ENCODE data around the gene DUSP1.
A peak's percentile ranks its signal among the peaks of the same experiment; 100 is the strongest.
"Not testable (repeated sequence)": the region's sequence is repeated elsewhere in the genome, so short reads cannot be mapped to it uniquely, and the experiment has no call there.

DUSP1 gene, protein sequence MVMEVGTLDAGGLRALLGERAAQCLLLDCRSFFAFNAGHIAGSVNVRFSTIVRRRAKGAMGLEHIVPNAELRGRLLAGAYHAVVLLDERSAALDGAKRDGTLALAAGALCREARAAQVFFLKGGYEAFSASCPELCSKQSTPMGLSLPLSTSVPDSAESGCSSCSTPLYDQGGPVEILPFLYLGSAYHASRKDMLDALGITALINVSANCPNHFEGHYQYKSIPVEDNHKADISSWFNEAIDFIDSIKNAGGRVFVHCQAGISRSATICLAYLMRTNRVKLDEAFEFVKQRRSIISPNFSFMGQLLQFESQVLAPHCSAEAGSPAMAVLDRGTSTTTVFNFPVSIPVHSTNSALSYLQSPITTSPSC

DNA sequence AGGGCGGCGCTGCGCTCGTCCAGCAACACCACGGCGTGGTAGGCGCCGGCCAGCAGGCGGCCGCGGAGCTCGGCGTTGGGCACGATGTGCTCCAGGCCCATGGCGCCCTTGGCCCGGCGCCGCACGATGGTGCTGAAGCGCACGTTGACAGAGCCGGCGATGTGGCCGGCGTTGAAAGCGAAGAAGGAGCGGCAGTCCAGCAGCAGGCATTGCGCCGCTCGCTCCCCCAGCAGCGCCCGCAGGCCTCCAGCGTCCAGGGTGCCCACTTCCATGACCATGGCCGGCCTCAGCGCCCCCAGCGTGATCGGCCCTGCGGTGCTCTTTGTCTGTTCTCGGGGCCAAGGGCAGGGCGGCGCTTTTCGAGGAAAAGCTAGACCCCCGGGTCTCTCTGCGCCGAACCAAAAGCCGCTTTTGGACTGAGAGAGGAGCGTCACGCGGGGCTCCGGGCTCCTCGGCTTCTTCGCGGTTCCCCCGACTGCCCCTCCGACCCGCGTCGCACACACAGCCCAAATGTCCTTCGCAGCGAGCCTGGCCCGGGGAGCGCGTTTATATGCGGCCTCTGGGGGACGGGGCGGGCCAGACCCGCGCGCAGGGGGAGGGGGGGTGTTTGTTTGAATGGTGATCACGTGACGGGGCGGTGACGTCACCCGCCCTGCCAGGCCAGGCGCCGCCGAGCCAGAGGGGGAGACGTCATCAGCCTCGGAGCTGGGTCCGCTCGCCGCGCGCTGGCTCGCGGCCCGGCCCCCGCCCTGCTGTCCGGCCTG lies at the start of gene DUSP1:
Gene DUSP1 (minus strand): TSS at position 521 of the 764 bp plus-strand sequence. CDS start 243 bp downstream, at position 278.
- DNase-seq: peak; percentile 98 to 99

DNA sequence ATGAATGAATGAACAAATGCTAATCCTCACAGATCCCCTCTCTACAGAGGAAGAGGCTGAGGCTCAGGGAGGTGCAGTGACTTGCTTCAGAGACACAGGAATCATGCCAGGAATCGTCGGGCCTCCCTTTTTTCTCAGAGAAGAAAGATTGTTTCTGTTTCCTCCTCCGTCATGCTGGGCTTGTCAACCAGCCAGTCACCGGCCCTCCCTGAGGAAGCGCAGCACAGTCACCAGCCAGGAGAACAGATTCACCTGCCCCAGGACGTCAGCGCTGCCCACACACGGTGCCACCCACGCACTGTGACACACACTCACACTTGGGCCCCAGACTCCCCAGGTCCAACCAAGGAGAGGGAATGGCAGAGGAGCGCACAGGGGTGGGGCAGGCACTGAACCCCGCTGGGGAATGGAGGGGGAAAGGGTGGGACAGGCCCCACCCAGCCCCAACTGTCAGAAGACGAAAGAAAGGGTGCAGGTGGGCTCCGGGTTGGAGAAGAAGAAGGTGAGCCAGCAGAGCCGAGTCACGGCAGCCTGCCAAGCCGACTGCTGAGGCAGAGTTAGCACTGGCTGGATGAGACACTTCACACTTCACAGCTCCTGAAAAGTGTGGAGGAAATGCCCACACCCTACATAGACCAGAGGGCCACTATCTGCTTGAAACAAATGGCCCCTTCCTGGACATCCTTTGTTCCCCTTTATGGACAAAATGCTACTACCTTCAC lies 49.2 kb upstream of the DUSP1 start:
- peak in 1 of 2 donors; percentile 62 for DNase-seq

DNA sequence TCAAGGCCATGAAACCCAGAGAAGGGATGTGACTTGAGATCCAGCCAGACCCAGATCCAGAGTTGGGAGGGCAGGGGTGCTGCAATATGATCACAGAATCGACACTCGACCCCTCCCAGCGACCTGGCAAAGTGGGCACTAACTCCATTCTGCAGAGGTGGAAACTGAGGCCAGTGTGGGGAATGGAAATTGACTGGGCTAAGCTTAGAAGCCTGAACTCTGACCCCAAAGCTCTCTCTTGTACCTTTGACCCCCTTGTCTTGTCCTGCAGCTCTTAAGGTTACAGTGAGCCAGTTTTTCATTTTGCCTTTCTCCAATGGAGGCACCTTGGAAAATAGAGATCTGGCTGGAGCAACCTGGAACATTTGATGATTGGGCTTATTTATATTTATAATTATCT lies 48.6 kb upstream of the DUSP1 start:
- no peak for DNase-seq

DNA sequence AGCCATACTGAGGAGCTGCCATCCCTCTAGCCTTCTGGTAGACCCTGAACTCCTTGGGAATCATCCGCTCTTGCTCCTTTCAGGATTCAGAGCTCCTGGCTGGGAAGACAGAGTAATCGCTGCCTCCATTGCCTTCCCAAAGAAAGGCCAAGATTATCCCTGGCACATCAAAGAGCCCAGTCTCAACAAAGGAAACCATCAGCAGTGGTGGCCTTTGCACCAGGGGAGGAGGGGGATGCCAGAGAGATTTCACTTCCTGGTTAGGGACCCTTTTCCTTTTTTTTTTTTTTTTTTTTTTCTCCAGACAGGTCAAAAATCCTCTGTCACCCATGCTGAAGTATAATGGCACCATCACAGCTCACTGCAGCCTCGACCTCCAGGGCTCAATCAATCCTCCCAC lies 47.1 kb upstream of the DUSP1 start:
- DNase-seq: no peak

DNA sequence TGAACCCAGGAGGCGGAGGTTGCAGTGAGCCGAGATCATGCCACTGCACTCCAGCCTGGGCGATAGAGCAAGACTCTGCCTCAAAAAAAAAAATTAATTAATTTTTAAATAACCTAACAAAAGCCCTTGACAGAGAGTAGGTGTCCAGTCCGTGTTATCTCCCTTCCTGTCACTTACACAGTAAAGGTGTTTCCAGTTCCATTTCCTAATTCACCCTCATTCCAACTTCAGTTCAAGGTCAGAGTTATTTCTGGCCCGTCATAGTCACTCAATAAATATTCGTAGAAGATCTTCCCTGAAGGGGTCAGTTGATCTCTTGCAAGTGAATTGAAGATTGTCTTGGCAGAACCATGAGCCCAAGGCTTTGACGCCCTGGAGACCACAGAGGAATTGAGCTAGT lies 46.7 kb upstream of the DUSP1 start:
- DNase-seq: no peak

DNA sequence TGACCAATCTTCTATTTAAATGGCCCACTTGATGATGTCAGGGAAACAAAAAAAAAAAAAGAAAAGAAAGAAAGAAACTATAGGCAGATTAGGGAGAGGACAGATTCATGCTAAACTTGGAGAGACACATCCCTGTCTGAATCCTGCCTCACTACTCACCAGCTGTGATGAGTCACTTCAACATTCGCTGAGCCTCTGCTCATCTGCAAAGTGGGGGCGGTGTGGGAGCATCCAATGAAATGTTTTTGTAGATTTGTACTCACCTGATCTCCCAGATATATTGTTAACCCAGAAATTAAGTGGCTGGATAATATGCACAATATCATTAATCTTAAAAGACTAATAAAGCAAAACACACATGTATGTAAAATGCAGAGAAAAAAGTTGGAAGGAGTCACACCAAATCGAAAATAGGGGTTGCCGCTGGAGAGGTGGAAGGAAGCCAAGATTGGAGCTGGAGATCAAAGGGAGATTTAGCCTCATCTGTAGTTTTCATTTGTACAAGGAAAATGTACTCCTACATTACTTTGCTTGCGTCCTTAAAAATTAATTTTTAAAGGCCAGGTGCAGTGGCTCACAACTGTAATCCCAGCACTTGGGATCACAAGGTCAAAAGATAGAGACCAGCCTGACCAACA lies 46.0 kb upstream of the DUSP1 start:
- DNase-seq: no peak

DNA sequence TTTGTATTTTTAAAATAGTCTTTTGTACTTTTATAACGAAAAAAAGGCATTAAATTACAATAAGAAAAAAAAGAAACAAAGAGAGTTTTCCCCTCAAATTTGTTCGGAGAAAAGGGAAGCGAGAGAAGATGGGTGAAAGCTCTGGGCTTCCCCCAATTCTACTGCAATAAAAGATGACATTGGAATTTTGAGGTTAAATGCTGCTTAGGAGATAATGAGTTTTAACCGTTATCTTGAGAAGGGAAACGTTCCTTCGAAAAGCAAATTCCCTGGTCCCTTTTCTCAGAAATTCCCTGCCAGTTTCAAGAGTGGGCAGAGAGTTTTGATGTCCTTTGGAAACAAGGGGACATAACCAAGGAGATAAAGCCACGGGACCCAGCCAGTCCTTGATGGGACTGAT lies 44.6 kb upstream of the DUSP1 start:
- no peak for DNase-seq

DNA sequence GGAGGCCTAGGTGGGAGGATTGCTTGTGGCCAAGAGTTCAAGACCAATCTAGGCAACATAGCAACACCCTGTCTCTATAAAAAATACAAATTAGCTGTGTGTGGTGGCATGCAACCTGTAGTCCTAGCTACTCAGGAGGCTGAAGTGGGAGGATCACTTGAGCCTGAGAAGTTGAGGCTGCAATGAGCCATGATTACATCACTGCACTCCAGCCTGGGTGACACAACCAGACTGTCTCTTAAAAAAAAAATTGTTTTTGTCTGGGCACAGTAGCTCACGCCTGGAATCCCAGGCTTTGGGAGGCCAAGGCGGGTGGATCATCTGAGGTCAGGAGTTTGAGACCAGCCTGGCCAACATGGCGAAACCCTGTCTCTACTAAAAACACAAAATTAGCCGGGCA lies 40.0 kb upstream of the DUSP1 start:
- DNase-seq: not testable (repeated sequence)

DNA sequence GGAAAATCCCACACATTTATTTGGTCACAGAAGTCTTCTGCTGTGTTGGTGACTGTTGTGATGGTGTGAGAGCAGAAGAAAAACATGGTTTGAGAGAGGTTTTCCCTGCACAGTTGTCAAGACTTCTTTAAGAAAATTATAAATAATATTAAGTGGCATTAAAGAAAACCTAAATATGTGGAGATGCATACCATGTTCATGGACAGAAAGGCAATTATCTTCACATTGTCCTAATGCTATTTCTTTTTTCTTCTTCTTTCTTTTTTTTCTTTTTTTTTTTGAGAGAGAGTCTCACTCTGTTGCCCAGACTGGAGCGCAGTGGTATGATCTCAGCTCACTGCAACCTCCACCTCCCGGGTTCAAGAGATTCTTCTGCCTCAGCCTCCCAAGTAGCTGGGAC lies 38.8 kb upstream of the DUSP1 start:
- no peak for DNase-seq

DNA sequence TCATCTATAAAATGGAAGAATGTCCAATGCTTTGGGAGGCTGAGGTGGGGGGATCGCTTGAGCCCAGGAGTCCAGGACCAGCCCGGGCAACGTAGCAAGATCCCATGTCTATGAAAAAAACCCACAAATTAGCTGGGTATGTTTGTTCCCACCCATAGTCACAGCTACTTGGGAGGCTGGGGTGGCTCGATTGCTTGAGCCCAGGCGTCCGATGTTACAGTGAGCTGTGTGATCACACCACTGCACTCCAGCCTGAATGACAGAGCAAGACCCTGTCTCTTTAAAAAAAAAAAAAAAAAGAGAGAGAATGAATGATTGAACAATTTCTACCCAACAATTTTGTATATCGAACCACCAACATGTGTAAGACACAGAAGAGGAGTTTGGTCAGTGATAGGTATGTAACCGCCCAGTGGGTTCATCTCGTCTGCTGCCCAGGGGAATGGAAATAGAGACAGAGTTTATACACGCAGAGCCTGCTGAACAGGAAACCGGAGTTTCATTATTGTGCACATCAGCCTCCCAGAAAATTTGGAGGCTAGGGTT lies 36.8 kb upstream of the DUSP1 start:
- no peak for DNase-seq

DNA sequence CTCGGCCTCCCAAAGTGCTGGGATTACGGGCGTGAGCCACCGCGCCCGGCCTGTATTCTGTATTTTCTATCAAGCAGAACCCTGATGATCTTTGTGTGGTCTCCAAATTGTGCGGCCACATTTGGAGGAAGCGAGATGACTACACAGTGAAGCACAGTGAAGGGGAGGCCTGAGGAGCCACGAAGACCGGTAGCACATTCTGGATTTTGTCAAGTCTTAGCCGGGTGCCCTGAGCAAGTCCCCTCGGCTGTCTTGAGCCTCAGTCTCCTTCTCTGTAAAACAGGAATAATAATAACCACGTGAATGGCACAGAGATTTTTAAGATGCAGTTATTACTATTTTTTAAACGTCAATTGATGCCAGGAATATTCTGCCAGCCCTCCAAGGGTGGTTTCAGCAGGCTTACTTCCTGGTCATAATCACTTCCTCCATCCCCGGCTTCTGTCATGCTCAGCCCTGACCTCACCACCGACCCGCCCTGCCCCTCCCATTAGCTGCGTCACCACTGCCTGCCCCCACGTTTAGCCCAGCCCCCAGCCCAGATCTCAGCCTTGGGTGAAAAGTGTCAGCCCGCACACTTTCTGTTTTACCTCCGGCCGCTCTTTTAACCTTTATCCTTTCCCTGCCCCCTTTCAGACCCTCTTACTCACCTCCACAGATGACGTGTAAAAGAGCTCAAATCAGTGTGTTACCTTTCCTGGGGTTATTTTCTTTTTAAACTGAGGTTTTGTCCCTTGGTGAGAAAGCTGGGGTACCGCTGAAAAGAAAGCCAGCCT lies 36.1 kb upstream of the DUSP1 start:
- DNase-seq: peak; percentile 90 to 93

DNA sequence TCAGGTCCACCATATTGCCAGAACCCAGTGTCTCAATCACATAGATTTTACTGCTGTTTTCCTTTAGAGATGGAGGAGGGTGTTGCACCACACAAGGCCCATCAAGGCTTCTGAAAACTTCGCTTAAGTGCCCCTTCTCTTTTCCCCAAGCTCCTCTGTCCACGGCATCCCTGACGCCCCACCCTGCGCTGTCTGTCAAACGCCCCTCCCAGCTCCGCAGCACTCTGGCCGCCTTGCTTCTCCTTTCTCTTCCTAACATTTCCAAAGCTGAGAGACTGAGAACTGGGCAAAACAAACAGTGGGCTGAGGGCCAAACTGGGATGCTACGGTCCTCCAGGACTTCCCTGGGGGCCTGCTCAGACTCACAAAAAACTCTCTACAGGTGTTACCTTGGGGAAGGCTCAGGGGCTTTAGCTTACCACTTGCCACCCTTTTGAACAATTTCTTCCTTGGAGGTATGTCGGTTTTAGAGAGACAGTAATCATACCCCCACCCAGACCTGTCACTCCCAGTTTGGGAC lies 34.8 kb upstream of the DUSP1 start:
- DNase-seq: no peak

DNA sequence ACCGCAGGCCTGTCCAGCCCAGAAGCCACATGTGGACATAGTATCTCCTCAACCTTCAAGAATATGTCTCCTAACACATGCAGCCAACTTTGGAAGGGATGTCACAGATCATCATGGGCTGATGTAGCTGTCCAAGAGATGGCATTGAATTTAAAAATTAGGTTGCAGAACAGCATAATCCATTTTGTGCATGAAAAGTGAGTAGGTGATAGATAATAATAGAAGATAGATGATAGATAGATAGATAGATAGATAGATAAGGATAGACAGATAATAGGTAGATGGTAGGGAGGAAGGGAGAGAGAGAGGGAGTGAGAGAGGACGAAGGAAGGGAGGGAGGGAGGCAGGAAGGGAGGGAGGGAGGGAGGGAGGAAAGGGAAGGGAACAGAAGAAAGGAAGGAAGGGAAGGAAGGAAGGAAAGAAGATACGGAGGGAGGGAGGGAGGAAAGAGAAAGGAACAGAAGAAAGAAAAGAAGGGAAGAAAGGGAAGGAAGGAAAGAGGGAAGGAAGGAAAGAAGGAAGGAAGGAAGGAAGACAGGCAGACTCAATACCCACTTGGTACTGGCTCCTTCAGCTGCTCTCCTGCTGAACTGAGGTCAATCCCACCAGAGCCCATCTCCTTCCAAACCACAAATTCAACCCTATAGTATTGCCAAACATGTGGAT lies 34.2 kb upstream of the DUSP1 start:
- no peak for DNase-seq

DNA sequence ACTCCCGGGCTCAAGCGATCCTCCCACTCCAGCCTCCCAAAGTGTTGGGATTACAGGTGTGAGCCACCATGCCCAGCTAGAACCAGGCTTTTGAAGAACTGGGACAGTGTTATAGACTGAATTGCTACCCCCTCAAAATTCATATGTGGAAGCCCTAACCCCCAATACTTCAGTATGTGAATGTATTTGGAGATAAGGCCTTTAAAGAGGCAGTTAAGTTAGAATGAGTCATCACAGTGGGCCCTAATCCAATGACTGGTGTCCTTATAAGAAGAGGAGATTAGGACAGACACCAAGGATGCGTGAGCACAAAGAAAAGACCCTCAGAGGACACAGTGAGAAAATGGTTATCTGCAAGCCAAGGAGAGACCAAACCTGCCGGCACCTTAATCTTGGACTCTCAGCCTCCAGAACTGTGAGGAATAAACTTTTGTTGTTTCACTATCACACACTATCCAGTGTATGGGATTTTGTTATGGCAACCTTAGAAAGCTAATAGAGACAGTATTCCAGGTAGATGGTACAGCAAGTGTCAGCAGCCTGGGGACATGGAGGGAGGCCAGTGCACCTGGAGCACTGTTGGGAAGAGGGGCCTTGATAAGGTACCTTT lies 31.7 kb upstream of the DUSP1 start:
- no peak for DNase-seq

DNA sequence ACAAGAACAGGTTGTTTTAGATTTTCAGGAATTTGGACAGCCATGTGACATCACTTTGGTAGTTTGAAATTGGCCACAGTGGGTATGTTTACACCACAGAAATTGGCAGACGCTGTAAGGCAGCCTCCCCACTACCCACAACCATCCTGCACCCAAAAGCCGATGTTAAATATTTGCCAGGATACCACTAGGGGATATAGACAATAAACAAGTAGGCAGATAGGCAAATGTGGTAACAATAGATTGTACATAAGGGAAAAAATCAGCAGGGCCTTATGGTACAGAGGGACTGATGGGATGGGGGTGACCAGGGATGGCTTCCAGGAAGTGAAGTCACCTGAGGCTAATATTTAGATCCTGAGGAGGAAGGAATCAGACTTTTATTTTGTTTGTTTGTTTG lies 31.1 kb upstream of the DUSP1 start:
- no peak for DNase-seq

DNA sequence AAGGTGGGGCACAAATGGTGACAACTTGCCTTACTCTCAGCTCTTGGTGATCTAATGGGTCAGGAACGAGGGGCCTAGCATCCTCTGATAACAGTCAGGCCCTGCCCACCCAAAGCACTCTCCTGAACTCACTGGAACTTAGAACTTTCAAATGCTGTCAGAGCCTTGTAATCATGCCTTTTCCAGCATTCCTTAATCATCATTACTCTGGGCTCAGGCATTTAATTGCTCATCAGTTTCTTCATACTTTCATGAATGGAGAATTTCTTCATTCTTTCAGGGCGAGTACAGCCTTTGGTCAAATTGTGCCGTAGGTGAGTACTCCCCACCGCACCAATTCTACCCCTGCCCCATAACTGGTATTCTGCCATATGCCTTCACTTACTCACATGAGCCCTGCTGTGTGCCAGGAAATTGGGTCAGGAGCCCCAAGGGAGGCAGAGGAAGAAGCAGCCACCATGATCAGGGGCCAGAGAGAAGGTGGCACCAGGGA lies 30.2 kb upstream of the DUSP1 start:
- DNase-seq: no peak

DNA sequence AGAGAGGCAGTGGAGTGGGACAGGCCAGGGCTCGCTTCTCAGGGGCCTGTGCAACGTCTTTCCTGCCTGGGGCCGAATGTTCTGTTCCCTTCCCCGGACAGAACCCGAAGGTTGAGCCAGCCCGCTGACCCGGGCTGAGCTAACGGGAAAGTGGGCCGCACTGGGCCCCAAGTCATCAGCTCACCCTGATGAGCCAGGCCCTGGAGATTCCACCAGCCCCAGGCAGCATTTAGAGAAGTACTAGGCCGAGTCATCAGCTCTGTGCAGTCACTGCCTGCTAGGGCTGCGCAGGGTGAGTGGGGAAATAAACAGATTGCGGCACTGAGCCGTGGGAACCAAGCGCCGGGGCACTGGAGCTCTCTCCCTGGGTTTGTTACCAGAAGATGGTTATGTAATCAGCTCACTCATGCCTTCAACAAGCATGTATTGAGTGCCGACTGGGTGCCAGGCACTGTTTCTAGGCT lies 29.1 kb upstream of the DUSP1 start:
- DNase-seq: no peak

DNA sequence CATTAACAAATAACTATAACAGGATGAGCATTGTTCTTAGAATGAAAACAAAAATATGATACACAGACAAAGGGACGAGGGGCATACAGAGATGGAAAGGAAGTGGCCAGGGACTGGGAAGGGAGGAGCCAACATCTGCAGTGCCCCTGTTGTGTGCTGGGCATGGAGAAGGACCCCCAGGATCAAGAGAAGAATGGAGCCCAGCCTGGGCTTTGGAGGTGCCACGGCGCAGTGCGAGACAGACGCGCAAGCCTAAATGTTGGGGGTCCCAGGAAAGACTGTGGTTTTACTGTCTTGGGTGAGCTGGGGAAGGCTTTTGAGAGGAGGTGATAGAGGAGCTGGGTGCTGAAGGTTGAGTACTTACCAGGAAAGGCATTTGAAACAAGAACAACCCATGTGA lies 28.4 kb upstream of the DUSP1 start:
- DNase-seq: no peak

DNA sequence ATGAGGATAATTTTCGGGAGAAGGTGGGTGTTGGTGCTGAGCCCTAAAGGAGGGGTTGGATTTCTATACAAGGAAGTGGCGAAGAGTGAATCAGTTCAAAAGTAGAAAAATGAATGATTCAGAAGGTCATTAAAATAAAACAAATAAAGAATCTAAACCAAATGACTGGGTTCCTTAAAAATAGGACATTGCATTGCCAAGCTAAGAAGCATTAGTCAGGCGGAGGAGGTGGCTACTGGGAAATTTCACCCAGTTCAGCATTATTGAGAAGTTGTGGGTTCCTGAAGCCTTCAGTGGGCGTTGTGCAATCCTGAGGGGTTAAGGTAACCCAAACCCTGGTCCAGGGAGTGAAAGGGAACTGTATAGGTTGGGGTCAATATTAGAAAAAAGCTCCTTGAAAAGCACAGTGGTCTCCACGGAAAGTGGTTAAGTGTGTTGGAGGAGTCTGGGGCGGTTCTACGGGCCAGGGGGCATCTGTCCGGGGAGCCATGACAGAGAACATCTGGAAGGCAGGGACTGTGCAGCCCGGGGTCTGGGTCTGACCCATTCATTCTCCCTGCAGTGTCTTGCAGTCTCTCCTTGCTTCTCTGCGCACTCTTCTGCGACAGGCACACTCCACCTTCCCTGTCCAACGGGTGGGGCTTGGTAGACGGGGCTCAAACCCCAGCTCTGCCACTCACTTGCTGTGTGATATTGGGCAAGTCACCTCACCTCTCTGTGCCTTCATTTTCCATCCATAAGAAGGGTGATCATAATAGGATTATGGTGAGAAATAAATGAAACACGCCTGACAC lies 27.6 kb upstream of the DUSP1 start:
- DNase-seq: no peak

DNA sequence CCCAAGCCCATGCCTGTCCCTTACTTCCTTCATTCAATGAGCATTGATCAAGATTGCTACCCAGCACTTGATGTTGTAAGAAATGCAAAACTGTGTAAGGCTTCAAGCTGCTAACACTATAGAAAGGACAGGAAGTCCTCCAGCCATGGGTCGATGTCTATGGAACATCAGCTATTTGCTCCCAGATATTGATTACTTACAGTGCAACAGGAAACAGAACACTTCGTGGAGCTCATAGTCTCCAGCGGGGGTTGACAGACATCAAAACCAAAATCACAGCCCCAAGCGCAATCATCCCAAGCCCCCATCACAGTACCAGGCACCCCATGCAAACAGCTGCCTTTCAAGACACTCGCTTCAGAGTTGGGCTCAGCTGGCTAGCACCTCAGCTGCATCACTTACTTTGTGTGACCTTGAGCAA lies 26.8 kb upstream of the DUSP1 start:
- no peak for DNase-seq

All from stimulated activated CD4-positive, alpha-beta T cell treated with anti-CD3 and anti-CD28 coated beads, Interleukin-2, amount 100 ng/mL, for 24 hours (primary cell).